GM18526 (cell line): ENCODE measurements around the gene ASPHD2.

Source experiments
- POLR2A ChIP-seq: IDR thresholded peaks from 3 replicates; pipeline ENCODE4 v1.6.1; 2011; ENCODE audit not compliant: insufficient read length; ENCODE audit errors: extremely low read depth

Gene ASPHD2

GRCh38 chr22:26450453-26451185 lies 21.6 kb downstream of the ASPHD2 start:
- TF ChIP-seq POLR2A, result no peak

- no peak for TF ChIP-seq POLR2A
These were observed 23.4 kb downstream of the ASPHD2 start for GRCh38 chr22:26452236-26453016.

- TF ChIP-seq POLR2A, result no peak
These were observed 24.2 kb downstream of the ASPHD2 start for GRCh38 chr22:26453216-26453615.

- TF ChIP-seq POLR2A, result no peak
These were observed 24.9 kb downstream of the ASPHD2 start for GRCh38 chr22:26453812-26454500.

- no peak for TF ChIP-seq POLR2A
These were observed 28.7 kb downstream of the ASPHD2 start for GRCh38 chr22:26457661-26458272.

GRCh38 chr22:26460202-26460601 lies 31.1 kb downstream of the ASPHD2 start:
- no peak for TF ChIP-seq POLR2A

- no peak for TF ChIP-seq POLR2A
These were observed 32.2 kb downstream of the ASPHD2 start for GRCh38 chr22:26461188-26461810.

- TF ChIP-seq POLR2A, result no peak
These were observed 33.0 kb downstream of the ASPHD2 start for GRCh38 chr22:26462051-26462450.

GRCh38 chr22:26462641-26463040 lies 33.6 kb downstream of the ASPHD2 start:
- no peak for TF ChIP-seq POLR2A

- TF ChIP-seq POLR2A, result no peak
These were observed 34.1 kb downstream of the ASPHD2 start for GRCh38 chr22:26463101-26463661.

- no peak for TF ChIP-seq POLR2A
These were observed 34.6 kb downstream of the ASPHD2 start for GRCh38 chr22:26463688-26464087.

- TF ChIP-seq POLR2A, result no peak
These were observed 35.3 kb downstream of the ASPHD2 start for GRCh38 chr22:26464312-26464711.

GRCh38 chr22:26466196-26466595 lies 37.1 kb downstream of the ASPHD2 start:
- TF ChIP-seq POLR2A, result no peak

- no peak for TF ChIP-seq POLR2A
These were observed 41.7 kb downstream of the ASPHD2 start for GRCh38 chr22:26470807-26471206.

GRCh38 chr22:26471522-26471921 lies 42.5 kb downstream of the ASPHD2 start:
- TF ChIP-seq POLR2A, result no peak
